Hematopoietic multipotent progenitor cell treated with erythropoietin and hydrocortisone succinate and interleukin-3 and kit ligand, for 8 days (in vitro differentiated cells): Measurements from ENCODE around the gene E2F6.

Experiments used
- DNase-seq: peaks from one replicate; pipeline ENCODE4 v3.0.0-alpha.2; 2015

The E2F6 gene, protein sequence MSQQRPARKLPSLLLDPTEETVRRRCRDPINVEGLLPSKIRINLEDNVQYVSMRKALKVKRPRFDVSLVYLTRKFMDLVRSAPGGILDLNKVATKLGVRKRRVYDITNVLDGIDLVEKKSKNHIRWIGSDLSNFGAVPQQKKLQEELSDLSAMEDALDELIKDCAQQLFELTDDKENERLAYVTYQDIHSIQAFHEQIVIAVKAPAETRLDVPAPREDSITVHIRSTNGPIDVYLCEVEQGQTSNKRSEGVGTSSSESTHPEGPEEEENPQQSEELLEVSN

DNA sequence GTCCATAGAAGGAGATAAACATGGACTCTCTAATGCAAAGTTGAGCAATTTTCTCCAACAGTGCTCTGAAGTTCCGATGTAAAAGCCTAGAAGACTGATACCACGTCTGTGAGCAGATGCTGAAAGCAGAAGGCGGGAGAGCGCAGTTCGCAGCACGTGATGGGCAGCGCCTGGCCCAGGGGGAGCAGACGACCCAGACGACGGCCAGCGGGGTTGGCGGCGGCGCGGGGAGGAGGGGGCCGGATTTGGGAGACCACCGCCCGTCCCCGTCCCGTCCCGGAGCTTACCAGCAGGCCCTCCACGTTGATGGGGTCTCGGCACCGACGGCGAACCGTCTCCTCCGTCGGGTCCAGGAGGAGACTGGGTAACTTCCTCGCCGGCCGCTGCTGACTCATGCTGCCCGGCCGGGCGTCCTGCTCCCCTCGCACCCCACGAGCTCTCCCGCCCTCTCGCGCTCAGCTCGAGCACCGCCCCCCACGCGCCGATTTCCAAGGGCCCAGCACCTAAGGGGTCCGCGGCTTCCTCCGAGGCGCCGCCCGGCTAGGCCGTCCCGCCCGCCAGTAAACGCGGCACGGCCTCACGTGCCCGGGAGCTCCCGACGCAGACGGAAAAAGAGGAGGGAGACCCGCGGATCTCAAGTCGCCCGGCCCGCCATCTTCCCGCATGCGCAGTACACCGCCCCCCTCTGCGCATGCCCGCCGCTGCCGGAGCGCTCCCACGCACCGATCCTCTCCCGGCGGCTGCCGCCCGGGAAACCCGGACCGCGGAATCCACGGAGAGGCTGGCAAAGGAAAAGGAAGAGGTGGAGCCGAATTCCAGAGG lies at the start of gene E2F6:
Gene E2F6, minus strand, starts transcription at position 677 of the 822 bp plus-strand sequence. Its CDS starts 282 bp downstream, at position 395.
- DNase-seq: peak; percentile 86

DNA sequence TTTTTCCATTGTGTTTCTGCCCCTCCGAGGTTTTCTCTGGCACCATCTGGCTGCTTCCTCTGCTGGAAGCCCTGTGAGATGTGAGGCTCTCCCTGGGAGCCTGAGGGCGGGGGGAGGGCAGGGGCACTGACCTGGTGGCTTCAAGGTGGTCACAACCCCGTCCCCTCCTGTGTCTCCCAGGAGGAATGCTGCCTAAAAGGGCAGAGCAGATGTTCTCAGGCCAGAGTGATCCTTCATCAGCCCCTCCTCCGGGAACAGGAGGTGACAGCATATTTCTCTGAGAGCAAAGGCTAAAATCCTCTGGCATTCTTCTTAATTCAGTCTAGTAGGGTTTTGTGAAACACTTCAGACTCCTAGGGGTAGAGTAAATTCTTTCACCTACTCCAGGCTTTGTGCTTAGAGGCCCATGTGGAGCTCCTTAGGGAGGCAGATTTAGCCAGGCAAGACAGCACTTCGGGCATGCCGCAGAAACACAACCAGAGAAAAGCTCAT lies 49.6 kb upstream of the E2F6 start:
- no peak for DNase-seq

DNA sequence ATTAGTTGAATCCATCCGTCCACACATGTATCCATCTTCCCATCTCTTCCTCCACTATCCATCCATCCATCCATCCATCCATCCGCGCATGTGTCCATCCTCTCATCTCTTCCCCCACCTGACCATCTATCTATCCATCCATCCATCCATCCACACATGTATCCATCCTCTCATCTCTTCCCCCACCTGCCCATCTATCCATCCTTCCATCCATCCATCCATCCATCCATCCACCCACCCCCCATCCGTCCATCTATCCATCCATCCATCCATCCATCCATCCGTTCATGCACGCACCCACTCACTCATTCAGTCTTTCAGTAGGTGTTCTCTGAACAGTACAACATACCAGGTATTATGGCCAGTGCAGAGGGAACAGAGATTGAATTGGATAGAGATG lies 48.9 kb upstream of the E2F6 start:
- no peak for DNase-seq

DNA sequence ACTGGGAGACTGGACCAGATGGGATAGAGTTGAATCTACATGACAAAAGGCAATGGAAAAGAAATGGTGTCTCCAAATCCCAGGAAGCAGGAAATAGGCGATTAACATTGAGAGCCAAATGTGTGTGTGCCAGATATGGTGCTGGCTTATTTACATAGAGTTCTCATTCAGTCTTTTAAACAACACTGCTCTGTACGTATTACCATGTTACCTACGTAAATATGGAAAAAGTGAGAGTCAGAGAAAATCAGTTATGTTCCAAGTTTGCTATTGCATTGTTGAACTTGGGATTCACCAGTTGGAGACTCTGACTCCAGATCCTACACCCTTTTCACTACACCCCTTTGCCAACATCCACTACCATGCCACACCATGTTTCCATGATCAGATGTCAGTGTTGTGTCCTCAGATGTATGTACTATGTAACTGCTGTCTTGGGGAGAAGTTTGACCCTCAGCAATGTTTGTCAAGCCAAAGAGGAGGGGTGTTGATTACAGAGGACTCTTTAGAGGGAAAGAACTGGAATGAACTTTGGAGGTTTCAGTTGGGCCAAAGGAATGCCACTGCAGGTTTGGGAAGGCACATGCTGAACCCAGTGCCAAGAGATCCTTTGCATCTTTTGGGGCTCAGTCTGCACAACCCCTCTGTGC lies 48.2 kb upstream of the E2F6 start:
- no peak for DNase-seq

DNA sequence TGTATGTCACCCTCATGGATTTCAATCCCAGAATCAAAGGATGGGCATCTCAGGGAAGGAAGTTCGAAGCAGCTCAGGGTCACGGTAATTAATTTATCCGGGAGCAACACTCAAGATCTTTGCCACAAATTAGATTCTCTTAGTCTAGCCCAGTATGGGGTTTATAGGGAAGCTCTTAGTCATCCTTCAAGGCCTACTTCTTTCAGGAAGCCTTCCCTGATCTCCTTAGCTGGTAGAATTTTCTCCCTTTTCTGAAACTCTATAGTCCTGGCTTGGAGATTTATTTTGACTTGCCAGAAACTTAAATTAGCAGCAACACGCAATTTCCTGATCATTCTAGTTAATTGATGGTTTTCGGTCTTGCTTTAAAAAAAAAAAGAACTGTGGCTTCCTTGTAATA lies 47.4 kb upstream of the E2F6 start:
- DNase-seq: no peak

DNA sequence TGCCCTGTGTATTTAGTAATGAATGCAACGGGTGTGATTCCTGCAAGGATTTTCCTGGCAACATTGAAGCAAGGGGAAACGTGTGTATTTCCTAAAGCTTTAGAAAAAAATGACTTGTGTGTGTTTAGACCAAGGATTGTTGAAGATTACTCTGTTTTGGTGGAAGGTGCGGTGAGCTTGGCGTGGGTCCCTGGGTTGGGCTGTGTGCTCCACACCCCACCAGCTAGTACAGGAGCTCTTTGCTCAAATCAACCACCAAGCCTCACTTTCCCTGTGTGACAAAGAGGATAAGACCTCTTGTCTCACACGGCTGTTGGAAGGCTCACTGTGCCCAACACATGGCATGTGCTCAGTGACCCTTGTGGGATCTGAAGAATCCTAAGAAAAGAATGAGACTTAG lies 46.5 kb upstream of the E2F6 start:
- DNase-seq: no peak

DNA sequence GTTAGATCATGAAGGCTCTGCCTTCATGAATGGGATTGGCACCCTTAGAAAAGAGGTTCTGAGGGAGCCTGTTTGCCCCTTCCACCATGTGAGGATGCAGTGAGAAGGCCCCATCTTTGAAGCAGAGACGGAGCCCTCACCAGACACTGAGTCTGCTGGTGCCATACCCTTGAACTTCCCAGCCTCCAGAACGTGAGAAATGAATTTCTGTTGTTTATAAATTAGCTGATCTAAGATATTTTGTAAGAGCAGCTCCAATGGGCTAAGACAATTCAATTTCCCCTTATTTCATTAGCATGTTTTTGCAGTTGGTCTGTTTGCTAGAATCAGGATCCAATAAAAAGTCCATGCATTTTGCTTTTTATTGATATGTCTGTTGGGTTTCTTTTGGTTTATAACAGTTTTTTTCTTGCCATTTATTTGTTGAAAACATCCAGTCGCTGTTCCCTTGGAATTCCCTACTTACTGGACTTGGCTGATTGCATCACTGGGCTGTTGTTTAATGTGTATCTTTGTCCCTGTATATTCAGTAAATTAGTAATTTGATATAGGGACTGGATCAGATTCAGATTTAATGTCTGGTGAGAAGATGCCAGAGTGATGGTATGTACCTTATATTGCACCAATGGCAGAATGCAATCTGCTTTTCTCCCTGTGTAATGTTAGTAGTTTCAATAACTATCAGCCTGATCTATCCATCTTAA lies 43.8 kb upstream of the E2F6 start:
- DNase-seq: no peak

DNA sequence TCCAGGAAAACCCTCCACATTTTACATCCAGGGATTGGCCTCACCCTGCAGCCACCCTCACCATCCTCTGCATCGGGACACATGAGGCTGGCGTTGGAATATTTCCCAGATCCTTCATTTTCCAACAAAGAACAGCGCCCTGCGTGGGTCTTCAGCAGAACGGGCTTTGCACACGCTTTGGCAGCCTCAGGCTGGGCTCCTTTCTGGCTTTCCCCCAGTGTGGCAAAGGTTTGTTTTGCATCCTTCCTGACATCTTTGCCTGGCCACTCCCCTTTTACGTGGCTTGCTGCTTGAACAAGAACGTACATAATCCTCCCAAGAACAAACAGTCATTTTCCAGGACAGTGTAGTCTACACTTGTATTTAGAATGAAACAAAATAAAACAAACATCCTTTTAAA lies 42.3 kb upstream of the E2F6 start:
- DNase-seq: no peak

DNA sequence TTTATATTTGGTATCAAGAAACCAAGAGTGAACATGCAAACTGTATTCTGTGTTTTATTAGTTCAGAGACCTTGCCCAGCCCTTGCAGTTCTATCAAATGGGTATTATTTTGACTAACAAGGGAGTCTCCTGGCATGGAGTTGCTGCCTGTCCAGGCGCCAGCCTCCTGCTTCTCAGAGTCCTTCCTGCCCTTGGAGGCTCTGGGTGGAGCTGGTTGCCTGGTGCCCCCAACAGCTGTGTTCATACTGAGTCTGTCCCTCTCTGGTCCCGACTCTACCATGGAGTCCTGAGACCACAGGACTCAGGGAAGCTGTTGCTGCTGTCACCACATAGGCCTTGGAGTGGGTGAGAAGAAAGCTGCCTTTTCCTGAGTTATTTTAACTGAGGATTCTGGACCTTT lies 41.6 kb upstream of the E2F6 start:
- DNase-seq: no peak

DNA sequence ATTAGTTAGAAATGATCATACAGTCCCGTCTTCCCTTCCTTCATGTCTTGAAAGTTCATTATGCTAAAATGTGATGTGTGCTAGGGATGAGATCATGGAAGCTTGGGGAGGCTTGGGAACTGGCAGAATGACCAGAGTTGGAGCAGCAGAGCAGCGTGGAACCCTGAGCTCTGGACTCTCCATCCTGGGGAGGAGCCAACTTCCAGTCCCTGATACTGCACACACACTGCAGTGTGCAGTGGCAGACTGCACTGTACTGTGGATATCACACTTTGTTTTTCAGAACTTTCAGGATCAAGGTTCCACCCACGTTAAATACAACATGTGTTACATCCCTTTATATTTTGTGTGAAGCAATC lies 40.6 kb upstream of the E2F6 start:
- DNase-seq: no peak

DNA sequence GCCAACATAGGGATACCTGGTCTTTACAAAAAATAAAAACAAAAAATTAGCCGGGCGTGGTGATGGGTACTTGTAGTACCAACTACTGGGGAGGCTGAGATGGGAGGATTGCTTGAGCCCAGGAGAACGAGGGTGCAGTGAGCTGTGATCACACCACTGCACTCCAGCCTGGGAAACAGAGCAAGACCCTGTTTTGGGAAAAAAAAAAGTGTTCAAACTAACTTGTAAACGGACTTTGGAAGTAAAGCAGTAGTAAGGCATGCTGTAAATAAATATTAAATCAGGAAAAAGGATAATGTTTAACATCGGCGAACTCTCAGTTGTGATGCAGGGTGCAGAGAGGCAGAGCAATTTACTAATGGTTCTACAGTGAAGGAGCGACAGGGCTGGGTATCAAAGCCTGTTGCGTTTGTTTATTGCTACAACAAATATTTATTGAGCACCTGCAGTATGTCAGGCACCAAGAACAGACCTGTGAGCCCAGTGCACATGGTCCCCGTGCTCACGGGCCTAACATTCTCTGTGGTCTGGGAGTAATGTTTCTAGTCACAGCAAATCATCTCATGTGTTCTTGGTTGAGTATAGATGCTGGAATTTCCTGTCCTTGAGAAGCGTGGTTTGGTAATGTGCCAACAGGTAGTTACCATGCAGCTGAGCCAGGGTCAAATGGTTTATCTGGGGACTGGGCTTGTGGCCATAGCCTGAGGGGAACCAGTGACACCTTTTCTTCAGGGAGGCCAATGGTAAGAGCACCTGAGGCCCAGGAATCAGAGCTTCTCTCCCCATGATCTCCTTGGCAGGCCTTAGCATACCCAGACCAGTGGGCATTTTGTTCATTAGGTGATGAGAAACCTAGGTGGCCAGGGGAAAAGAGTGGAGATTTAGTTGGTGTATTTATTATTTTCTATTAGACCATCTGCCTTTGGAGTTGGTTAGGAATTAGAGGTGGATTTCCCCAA lies 40.0 kb upstream of the E2F6 start:
- DNase-seq: no peak

DNA sequence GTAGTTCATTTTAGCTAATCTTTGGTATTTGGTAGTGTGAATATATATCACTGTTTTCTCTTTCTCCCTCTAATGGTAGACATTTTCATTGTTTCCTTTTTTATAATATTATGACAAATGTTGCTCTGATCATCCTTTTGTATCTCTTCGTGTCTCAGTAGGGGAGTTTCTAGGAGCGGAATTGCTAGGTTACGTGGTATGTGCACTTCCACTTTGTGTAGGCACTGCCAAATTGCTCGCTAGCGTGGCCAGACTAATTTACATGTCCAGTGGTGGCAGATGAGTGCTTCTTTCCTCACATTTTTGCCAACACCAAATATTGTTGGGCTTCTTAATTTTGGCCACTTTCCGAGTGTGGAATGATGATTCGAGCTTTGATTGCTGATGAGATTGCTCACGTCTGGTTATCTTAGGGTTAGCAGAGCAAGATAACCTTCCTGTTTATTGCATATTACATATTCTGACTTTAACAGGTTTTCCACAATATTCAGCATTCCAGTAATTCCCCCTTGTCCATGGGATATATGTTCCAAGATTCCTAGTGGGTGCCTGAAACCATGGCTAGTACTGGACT lies 37.5 kb upstream of the E2F6 start:
- DNase-seq: no peak

DNA sequence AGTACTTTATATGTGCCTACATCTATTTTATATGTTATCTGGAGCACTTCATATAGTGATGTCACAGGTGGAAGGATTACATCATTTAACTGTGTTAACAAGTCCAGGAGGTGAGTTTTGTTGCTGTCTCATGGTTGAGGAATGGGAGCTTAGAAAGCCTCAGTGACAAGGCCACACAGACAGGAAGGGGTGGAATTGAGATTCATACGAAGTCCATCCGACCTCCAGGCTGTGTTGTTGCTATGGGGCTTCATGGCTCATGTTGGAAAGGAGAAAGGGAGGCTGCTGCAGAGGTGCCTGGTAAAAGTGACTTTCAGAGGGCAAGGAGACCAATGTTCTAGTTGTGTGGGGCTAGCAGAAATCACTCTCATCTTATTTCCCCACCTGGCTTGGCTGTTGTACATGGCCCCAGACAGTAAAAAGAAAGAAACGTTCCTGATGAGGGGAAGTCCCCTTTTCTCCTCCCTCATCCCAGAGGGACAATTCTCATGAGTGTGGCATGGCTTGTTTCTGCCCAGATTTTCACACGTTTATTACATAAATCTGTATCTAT lies 36.9 kb upstream of the E2F6 start:
- DNase-seq: no peak

DNA sequence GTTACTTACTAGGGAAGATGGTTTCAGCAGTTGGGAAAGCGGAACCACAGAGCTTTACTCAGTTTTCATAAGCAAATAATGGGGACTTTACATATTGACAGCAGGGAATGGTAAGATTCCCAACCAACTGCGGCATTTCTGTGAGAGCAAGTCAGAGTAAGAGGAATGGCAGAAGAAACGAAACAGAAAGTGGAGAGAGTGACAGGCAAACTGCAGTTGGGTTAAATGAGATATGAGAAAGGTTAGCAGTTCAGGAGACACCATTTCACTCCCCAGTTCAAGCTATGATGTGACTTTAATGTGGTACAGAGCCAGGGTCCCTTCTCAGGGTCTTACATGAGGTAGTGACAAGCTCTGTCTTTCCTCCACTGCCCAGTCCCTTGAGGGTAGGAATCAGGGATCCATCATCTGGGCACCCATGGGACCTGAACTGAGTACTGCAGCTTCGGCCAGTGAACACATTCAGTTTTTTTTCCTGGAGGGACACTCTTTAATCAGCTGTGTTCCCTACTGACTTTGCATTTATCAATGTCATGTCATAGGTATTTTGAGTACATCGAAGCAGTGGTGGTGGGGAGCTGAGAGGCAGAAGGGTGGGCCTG lies 34.8 kb upstream of the E2F6 start:
- DNase-seq: no peak

DNA sequence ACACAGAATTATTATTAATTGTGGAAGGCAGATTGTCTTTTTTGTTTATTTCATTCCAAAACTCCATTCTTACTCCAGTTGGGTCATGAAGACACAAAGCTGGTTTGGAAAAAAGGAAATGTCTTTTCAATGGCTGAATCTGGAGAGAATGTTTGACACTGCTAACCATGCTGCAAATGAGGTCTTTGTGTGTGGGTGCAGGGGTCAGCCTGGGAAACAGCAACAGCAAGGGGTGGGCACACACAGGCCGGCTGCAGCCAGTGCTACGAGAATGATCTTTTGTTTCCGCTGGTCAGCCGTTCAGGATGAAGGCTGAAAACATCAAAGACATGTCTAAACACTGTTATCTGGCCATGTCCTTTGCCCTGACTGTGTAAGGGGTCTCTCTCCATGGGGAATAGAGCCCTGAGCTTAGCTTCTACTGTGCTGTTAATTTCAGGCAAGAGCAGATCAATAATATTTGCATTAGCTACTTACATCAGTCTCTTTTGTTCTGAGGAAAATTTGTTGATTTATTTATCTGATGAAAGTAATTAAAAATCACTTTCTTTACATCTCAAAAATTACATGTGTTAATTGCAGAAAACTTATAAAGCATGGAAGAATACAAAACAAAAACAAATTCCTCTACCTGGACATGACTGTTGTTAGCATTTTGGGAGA lies 33.3 kb upstream of the E2F6 start:
- DNase-seq: no peak

DNA sequence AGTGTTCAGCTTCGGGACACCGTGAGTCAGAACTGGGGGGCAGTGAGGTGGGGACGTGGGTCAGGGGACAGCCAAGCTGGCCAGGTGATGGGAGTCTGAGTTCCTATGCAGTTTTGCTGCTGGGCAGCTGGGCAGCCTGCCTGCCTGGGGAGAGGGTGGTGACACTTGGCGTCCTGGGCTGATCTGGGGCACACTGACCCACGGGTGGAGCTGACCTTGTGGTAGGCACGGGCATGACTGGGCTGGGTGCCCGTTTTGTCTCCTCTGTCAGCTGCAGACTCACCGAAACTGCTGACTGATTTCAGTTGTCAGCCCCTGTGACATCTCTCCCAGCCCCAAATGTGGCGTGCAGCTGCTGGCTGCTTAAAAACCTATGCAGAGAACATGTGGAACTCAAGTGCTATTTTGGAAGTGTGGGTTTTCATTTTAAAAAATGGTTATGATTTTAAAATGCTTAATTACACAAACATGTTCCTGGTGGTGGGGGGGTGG lies 32.6 kb upstream of the E2F6 start:
- DNase-seq: peak; percentile 43

DNA sequence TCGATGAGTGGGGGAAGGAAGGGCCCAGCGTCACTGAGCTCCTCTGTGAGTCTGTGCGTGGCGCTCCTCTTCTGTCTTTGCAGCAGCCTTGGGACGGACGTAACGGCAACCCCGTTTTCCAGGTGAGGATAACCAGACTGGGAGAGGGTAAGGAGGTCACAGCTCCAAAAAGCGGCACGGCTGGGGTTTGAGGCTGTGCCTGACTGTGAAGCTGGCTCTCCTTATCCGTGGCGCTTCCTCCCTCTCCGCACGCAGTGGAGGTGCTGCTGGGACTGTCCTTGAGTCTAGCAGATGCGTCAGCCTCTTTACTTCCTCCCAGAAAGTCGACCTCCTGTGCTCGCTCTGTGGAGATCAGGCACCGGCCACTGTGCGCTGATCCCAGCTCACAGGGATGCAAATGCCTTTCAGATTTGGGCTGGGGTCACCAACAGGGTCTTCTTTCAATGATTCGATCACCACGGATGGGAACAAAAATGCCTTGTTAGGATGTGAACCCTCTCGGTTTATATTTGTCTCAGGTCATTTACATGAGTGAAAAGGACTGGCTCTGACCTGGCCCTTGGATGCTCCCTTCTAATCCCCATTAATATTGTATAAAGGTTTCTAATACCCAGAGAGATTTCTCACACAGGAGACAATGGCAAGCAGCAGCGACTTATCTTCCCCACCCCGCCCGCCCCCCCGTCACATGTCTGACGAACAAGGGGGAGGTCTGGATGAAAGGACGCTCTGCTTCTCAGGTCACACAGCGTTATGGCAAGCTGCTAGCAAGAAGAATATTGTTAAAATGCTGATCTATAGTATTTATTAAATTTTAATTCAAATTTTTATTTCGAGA lies 30.1 kb upstream of the E2F6 start:
- DNase-seq: no peak

DNA sequence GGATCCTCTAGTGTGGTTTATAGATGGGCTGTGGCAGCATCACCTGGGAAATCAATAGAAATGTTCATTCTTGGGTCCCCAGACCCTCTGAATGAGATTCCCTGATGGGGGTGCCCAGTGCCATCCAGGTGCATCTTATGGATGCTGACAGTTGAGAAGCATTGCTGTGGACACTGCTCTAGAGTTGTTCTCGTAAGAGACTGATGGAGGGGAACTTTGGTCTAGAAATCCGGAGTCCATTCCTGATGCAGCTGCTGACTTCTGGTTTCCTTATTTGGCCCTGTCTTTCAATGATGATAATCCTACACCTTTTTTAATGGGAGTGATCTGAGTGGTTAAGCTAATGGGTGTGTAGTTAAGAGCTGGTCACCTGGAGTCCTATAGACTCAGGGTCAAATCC lies 28.3 kb upstream of the E2F6 start:
- no peak for DNase-seq

DNA sequence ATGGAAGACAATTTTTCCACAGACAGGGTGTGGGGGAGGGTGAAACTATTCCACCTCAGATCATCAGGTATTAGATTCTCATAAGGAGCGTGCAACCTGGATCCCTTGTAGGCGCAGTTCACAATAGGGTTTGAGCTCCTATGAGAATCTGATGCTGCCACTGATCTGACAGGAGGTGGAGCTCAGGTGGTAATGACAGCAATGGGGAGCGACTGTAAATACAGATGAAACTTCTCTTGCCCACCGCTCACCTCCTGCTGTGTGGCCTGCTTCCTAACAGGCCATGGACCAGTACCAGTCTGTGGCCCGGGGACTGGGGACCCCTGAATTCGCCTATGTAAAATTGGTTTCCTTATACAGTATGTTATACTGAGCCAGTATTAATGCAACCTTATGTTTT lies 27.3 kb upstream of the E2F6 start:
- DNase-seq: no peak
